ENCODE measurements around the gene ZEB1.

Gene ZEB1

GRCh38 chr10:31460242-31460641 lies 141.2 kb downstream of the ZEB1 start:
- H3K36me3 ChIP-seq (ENCODE audit: insufficient read depth): peaks cover 10% of the 10 kb centered on the region
- H3K79me2 ChIP-seq (ENCODE audit: insufficient read depth, low read depth): 0 out of 2 replicates have a peak, but pooled peaks cover 9% of the 10 kb centered on the region
- no peaks in the 10 kb centered on the region for H3K4me1 ChIP-seq (ENCODE audit: low read depth, poor library complexity, severe bottlenecking)
- no peak for TF ChIP-seq CTCF (conservative IDR thresholded peaks at IDR 0.05; ENCODE audit: low read depth, low read length)
- H3K4me3 ChIP-seq (IDR thresholded peaks at IDR 0.05; ENCODE audit: insufficient read depth, low read depth, low read length): no peak overlapping the region
- H3K4me2 ChIP-seq: no peak overlapping the region
- H3K9ac ChIP-seq: no peak overlapping the region
- no peaks in the 10 kb centered on the region for H3K27me3 ChIP-seq (ENCODE audit: insufficient read depth, low read depth)
- H4K20me1 ChIP-seq (ENCODE audit: insufficient read depth): no peaks in the 10 kb centered on the region
- H3K27ac ChIP-seq: no peak overlapping the region
- H2AFZ ChIP-seq (ENCODE audit: low read depth): no peak overlapping the region

- H4K20me1 ChIP-seq (ENCODE audit: insufficient read depth): no peaks in the 10 kb centered on the region
- H3K36me3 ChIP-seq (ENCODE audit: insufficient read depth): peaks cover 10% of the 10 kb centered on the region
- H3K4me1 ChIP-seq (ENCODE audit: low read depth, poor library complexity, severe bottlenecking): no peaks in the 10 kb centered on the region
- H3K9ac ChIP-seq: no peak overlapping the region
- H2AFZ ChIP-seq (ENCODE audit: low read depth): no peak overlapping the region
- H3K4me3 ChIP-seq (IDR thresholded peaks at IDR 0.05; ENCODE audit: insufficient read depth, low read depth, low read length): no peak overlapping the region
- TF ChIP-seq CTCF (conservative IDR thresholded peaks at IDR 0.05; ENCODE audit: low read depth, low read length): no peak
- H3K27ac ChIP-seq: no peak overlapping the region
- H3K27me3 ChIP-seq (ENCODE audit: insufficient read depth, low read depth): no peaks in the 10 kb centered on the region
- H3K4me2 ChIP-seq: no peak overlapping the region
- H3K79me2 ChIP-seq (ENCODE audit: insufficient read depth, low read depth): no peaks in the 10 kb centered on the region
Measured at GRCh38 chr10:31464552-31464951, 145.5 kb downstream of the ZEB1 start.

GRCh38 chr10:31466313-31466712 lies 147.3 kb downstream of the ZEB1 start:
- H4K20me1 ChIP-seq (ENCODE audit: insufficient read depth): no peaks in the 10 kb centered on the region
- H3K36me3 ChIP-seq (ENCODE audit: insufficient read depth): peaks cover 10% of the 10 kb centered on the region
- H3K27me3 ChIP-seq (ENCODE audit: insufficient read depth, low read depth): no peaks in the 10 kb centered on the region
- no peak overlapping the region for H2AFZ ChIP-seq (ENCODE audit: low read depth)
- no peaks in the 10 kb centered on the region for H3K4me1 ChIP-seq (ENCODE audit: low read depth, poor library complexity, severe bottlenecking)
- H3K4me3 ChIP-seq (IDR thresholded peaks at IDR 0.05; ENCODE audit: insufficient read depth, low read depth, low read length): no peak overlapping the region
- no peak overlapping the region for H3K9ac ChIP-seq
- no peak for TF ChIP-seq CTCF (conservative IDR thresholded peaks at IDR 0.05; ENCODE audit: low read depth, low read length)
- H3K27ac ChIP-seq: no peak overlapping the region
- H3K79me2 ChIP-seq (ENCODE audit: insufficient read depth, low read depth): no peaks in the 10 kb centered on the region
- H3K4me2 ChIP-seq: no peak overlapping the region

GRCh38 chr10:31467791-31468535 lies 148.9 kb downstream of the ZEB1 start:
- H3K9ac ChIP-seq: no peak overlapping the region
- peak; percentile 69 for TF ChIP-seq CTCF (conservative IDR thresholded peaks at IDR 0.05; ENCODE audit: low read depth, low read length)
- no peak overlapping the region for H2AFZ ChIP-seq (ENCODE audit: low read depth)
- H3K36me3 ChIP-seq (ENCODE audit: insufficient read depth): peaks cover 10% of the 10 kb centered on the region
- no peaks in the 10 kb centered on the region for H3K4me1 ChIP-seq (ENCODE audit: low read depth, poor library complexity, severe bottlenecking)
- H3K27ac ChIP-seq: no peak overlapping the region
- no peak overlapping the region for H3K4me2 ChIP-seq
- no peaks in the 10 kb centered on the region for H3K79me2 ChIP-seq (ENCODE audit: insufficient read depth, low read depth)
- H3K4me3 ChIP-seq (IDR thresholded peaks at IDR 0.05; ENCODE audit: insufficient read depth, low read depth, low read length): no peak overlapping the region
- H4K20me1 ChIP-seq (ENCODE audit: insufficient read depth): no peaks in the 10 kb centered on the region
- H3K27me3 ChIP-seq (ENCODE audit: insufficient read depth, low read depth): no peaks in the 10 kb centered on the region
